SKM-1 treated with dmso at 0.1 percent for 144 hours (cell line): Measurements from ENCODE around the gene FRMD6.

ENCODE experiments used
- DNase-seq: peaks from one replicate; lab custom pipeline; 2025; ENCODE audit not compliant: unreplicated experiment; lab: John Stamatoyannopoulos, UW

The FRMD6 gene

GRCh38 chr14:51651388-51652167 is at the start of gene FRMD6:
FRMD6 (plus strand) TSS chr14:51651910; CDS start chr14:51689837, 37,927 bp downstream.
- peak; percentile 43 for DNase-seq

GRCh38 chr14:51602310-51602709 is 49.4 kb upstream of the FRMD6 start:
- DNase-seq, result no peak

- no peak for DNase-seq
Measured at GRCh38 chr14:51603495-51603894, 48.2 kb upstream of the FRMD6 start.

GRCh38 chr14:51604073-51604472 is 47.6 kb upstream of the FRMD6 start:
- DNase-seq, result no peak

GRCh38 chr14:51605575-51605974 is 46.1 kb upstream of the FRMD6 start:
- DNase-seq, result no peak

GRCh38 chr14:51607711-51608110 is 44.0 kb upstream of the FRMD6 start:
- DNase-seq, result no peak

- no peak for DNase-seq
Measured at GRCh38 chr14:51609251-51609954, 42.3 kb upstream of the FRMD6 start.

GRCh38 chr14:51609955-51610283 is 41.8 kb upstream of the FRMD6 start:
- DNase-seq, result no peak

GRCh38 chr14:51610771-51611170 is 40.9 kb upstream of the FRMD6 start:
- no peak for DNase-seq

GRCh38 chr14:51612449-51612848 is 39.3 kb upstream of the FRMD6 start:
- DNase-seq, result no peak

- DNase-seq, result no peak
Measured at GRCh38 chr14:51613416-51613815, 38.3 kb upstream of the FRMD6 start.

GRCh38 chr14:51614707-51615106 is 37.0 kb upstream of the FRMD6 start:
- no peak for DNase-seq

GRCh38 chr14:51616256-51616655 is 35.5 kb upstream of the FRMD6 start:
- DNase-seq, result no peak

GRCh38 chr14:51616724-51617409 is 34.8 kb upstream of the FRMD6 start:
- DNase-seq, result no peak

- no peak for DNase-seq
Measured at GRCh38 chr14:51619561-51619960, 32.1 kb upstream of the FRMD6 start.

GRCh38 chr14:51620056-51620455 is 31.7 kb upstream of the FRMD6 start:
- DNase-seq, result no peak

- no peak for DNase-seq
Measured at GRCh38 chr14:51621654-51622053, 30.1 kb upstream of the FRMD6 start.

- no peak for DNase-seq
Measured at GRCh38 chr14:51622376-51622775, 29.3 kb upstream of the FRMD6 start.

GRCh38 chr14:51624955-51625569 is 26.6 kb upstream of the FRMD6 start:
- no peak for DNase-seq

GRCh38 chr14:51626185-51626584 is 25.5 kb upstream of the FRMD6 start:
- DNase-seq, result no peak

GRCh38 chr14:51626788-51627187 is 24.9 kb upstream of the FRMD6 start:
- no peak for DNase-seq

GRCh38 chr14:51627313-51627712 is 24.4 kb upstream of the FRMD6 start:
- no peak for DNase-seq
